Measurements from ENCODE around the gene TMEM187. TPM values are rescaled to one million over a fixed set of nuclear protein-coding genes. Genes with fewer than 3 reads are reported as not detected.

Gene TMEM187
- total and polyA plus RNA-seq, 3 donors from 2014 or later: 6.1 to 15.7 (median 13.1) TPM

- Histone ChIP-seq H3K36me3 (ENCODE audit: low read depth, missing control alignments) (no peaks in the 10 kb centered on the region), H3K27ac (no peak overlapping the region), H3K27me3 (no peaks in the 10 kb centered on the region), H3K4me1 (peaks cover 4% of the 10 kb centered on the region), H3K4me3 (no peak overlapping the region), H3K9me3 (no peaks in the 10 kb centered on the region)
- intact Hi-C loops (cut with DNase I; ENCODE audit: low total_unique reads): no loop called here
- WGBS, 2 donors: 68% methylated on average over 6 of the region's 6 CpGs; no CpG with 5 or more reads in 1 of the 2 donors
- no peak for TF ChIP-seq POLR2A (IDR thresholded peaks at IDR 0.05)
- TF ChIP-seq CTCF (IDR thresholded peaks at IDR 0.05): no peak
- DNase-seq: no peak
Observed at GRCh38 chrX:154027022-154027402, 54.5 kb downstream of the TMEM187 start.

GRCh38 chrX:154027986-154028385, 55.4 kb downstream of the TMEM187 start:
- 58 to 80% methylated on average over 1 of the region's 1 CpG for WGBS, 2 donors
- intact Hi-C loops (cut with DNase I; ENCODE audit: low total_unique reads): no loop called here

GRCh38 chrX:154028502-154029184, 56.1 kb downstream of the TMEM187 start:
- Histone ChIP-seq H3K27ac (peak overlapping the region in 1 of 2 donors; percentile 45), H3K36me3 (ENCODE audit: low read depth, missing control alignments) (no peaks in the 10 kb centered on the region), H3K9me3 (no peaks in the 10 kb centered on the region), H3K27me3 (no peaks in the 10 kb centered on the region), H3K4me1 (peaks cover 4% of the 10 kb centered on the region), H3K4me3 (no peak overlapping the region)
- TF ChIP-seq CTCF (IDR thresholded peaks at IDR 0.05) (no peak), POLR2A (IDR thresholded peaks at IDR 0.05) (no peak)
- intact Hi-C loops (cut with DNase I; ENCODE audit: low total_unique reads): no loop called here
- 60 to 68% methylated on average over 8 to 13 of the region's 13 CpGs for WGBS, 2 donors
- DNase-seq: no peak

More at GRCh38 chrX:154027986-154028385, 55.4 kb downstream of the TMEM187 start:
- H3K36me3 ChIP-seq (ENCODE audit: low read depth, missing control alignments): no peaks in the 10 kb centered on the region
- DNase-seq: no peak
- TF ChIP-seq CTCF (IDR thresholded peaks at IDR 0.05) (no peak), POLR2A (IDR thresholded peaks at IDR 0.05) (no peak)
- no peaks in the 10 kb centered on the region for H3K27me3 ChIP-seq
- H3K9me3 ChIP-seq: no peaks in the 10 kb centered on the region
- peaks cover 4% of the 10 kb centered on the region for H3K4me1 ChIP-seq
- H3K4me3 ChIP-seq: no peak overlapping the region
- no peak overlapping the region for H3K27ac ChIP-seq

GRCh38 chrX:154029439-154029838, 56.9 kb downstream of the TMEM187 start:
- Histone ChIP-seq H3K36me3 (ENCODE audit: low read depth, missing control alignments) (no peaks in the 10 kb centered on the region), H3K9me3 (no peaks in the 10 kb centered on the region), H3K27me3 (no peaks in the 10 kb centered on the region), H3K4me1 (peaks cover 4% of the 10 kb centered on the region), H3K27ac (peak overlapping the region; percentile 24 to 45), H3K4me3 (no peak overlapping the region)
- WGBS, 2 donors: 52 to 76% methylated on average over 5 to 8 of the region's 8 CpGs
- DNase-seq: no peak
- TF ChIP-seq POLR2A (IDR thresholded peaks at IDR 0.05) (no peak), CTCF (IDR thresholded peaks at IDR 0.05) (no peak)
- intact Hi-C loops (cut with DNase I; ENCODE audit: low total_unique reads): no loop called here

GRCh38 chrX:154030266-154030665, 57.7 kb downstream of the TMEM187 start:
- TF ChIP-seq CTCF (IDR thresholded peaks at IDR 0.05) (no peak), POLR2A (IDR thresholded peaks at IDR 0.05) (no peak)
- intact Hi-C loops (cut with DNase I; ENCODE audit: low total_unique reads): no loop called here
- peak; percentile 44 for DNase-seq
- 62 to 66% methylated on average over 9 to 18 of the region's 20 CpGs for WGBS, 2 donors
- Histone ChIP-seq H3K36me3 (ENCODE audit: low read depth, missing control alignments) (no peaks in the 10 kb centered on the region), H3K27me3 (no peaks in the 10 kb centered on the region), H3K4me1 (peaks cover 4% of the 10 kb centered on the region), H3K4me3 (no peak overlapping the region), H3K9me3 (no peaks in the 10 kb centered on the region), H3K27ac (peak overlapping the region; percentile 24 to 41)
